ENCODE measurements around the gene ITGA3. TPM values are rescaled to one million over a fixed set of nuclear protein-coding genes. Genes with fewer than 3 reads are reported as not detected.

Gene ITGA3
- total RNA-seq, 1 donor from 2014 or later, result 143 TPM

GRCh38 chr17:50125420-50125997, 69.6 kb downstream of the ITGA3 start:
- Mint-ChIP-seq H3K36me3 (no peaks in the 10 kb centered on the region), H3K4me1 (peaks cover 25% of the 10 kb centered on the region), H3K4me3 (no peak overlapping the region), H3K27ac (no peak overlapping the region), H3K27me3 (ENCODE audit: low read depth) (peaks cover 3% of the 10 kb centered on the region), H3K9me3 (no peaks in the 10 kb centered on the region)
- no peak for DNase-seq (ENCODE audit: low spot score in 2 of 2, unreplicated experiment in 2 of 2)
- TF ChIP-seq CTCF (IDR thresholded peaks at IDR 0.05; ENCODE audit: unreplicated experiment), result no peak

GRCh38 chr17:50127697-50128361, 71.9 kb downstream of the ITGA3 start:
- Mint-ChIP-seq H3K4me3 (peak overlapping the region; percentile 10), H3K4me1 (peaks cover 28% of the 10 kb centered on the region), H3K27me3 (ENCODE audit: low read depth) (peaks cover 8% of the 10 kb centered on the region), H3K36me3 (no peaks in the 10 kb centered on the region), H3K9me3 (no peaks in the 10 kb centered on the region), H3K27ac (peak overlapping the region; percentile 51)
- TF ChIP-seq CTCF (IDR thresholded peaks at IDR 0.05; ENCODE audit: unreplicated experiment), result no peak
- DNase-seq (ENCODE audit: low spot score in 2 of 2, unreplicated experiment in 2 of 2), result no peak

GRCh38 chr17:50128441-50129352, 72.8 kb downstream of the ITGA3 start:
- no peaks in the 10 kb centered on the region for H3K9me3 Mint-ChIP-seq
- DNase-seq (ENCODE audit: low spot score in 2 of 2, unreplicated experiment in 2 of 2), result peak in 1 of 2 experiments; percentile 59
- H3K4me3 Mint-ChIP-seq, result peak overlapping the region; percentile 93
- H3K27ac Mint-ChIP-seq, result peak overlapping the region; percentile 91
- peaks cover 25% of the 10 kb centered on the region for H3K4me1 Mint-ChIP-seq
- H3K27me3 Mint-ChIP-seq (ENCODE audit: low read depth), result peaks cover 8% of the 10 kb centered on the region
- no peak for TF ChIP-seq CTCF (IDR thresholded peaks at IDR 0.05; ENCODE audit: unreplicated experiment)
- no peaks in the 10 kb centered on the region for H3K36me3 Mint-ChIP-seq

- Mint-ChIP-seq H3K4me1 (peaks cover 20% of the 10 kb centered on the region), H3K36me3 (no peaks in the 10 kb centered on the region), H3K4me3 (peak overlapping the region; percentile 93), H3K27ac (no peak overlapping the region), H3K9me3 (no peaks in the 10 kb centered on the region), H3K27me3 (ENCODE audit: low read depth) (peaks cover 8% of the 10 kb centered on the region)
- DNase-seq (ENCODE audit: low spot score in 2 of 2, unreplicated experiment in 2 of 2), result no peak
- TF ChIP-seq CTCF (IDR thresholded peaks at IDR 0.05; ENCODE audit: unreplicated experiment), result no peak
Observed at GRCh38 chr17:50129353-50129727, 73.4 kb downstream of the ITGA3 start.

GRCh38 chr17:50129728-50130558, 74.0 kb downstream of the ITGA3 start, which contains the start of gene SAMD14:
TSS of gene SAMD14 (minus strand) at chr17:50130160. CDS start at chr17:50124959, 5,201 bp downstream.
- Mint-ChIP-seq H3K27me3 (ENCODE audit: low read depth) (peaks cover 8% of the 10 kb centered on the region), H3K36me3 (no peaks in the 10 kb centered on the region), H3K9me3 (no peaks in the 10 kb centered on the region), H3K4me1 (peaks cover 20% of the 10 kb centered on the region), H3K4me3 (peak within 1 kb of the TSS; percentile 93), H3K27ac (peak within 1 kb of the TSS; percentile 91)
- no peak for TF ChIP-seq CTCF (IDR thresholded peaks at IDR 0.05; ENCODE audit: unreplicated experiment)
- DNase-seq (ENCODE audit: low spot score in 2 of 2, unreplicated experiment in 2 of 2), result peak in 1 of 2 experiments; percentile 64
